HG03066 (cell line): ENCODE measurements around the gene KIRREL3.

Experiments used
- ATAC-seq: cut with Tn5 transposase; IDR thresholded peaks from one replicate; pipeline ENCODE4 v1.9.1; 2021; ENCODE audit warnings: low read depth; ENCODE audit not compliant: unreplicated experiment

The KIRREL3 gene

DNA sequence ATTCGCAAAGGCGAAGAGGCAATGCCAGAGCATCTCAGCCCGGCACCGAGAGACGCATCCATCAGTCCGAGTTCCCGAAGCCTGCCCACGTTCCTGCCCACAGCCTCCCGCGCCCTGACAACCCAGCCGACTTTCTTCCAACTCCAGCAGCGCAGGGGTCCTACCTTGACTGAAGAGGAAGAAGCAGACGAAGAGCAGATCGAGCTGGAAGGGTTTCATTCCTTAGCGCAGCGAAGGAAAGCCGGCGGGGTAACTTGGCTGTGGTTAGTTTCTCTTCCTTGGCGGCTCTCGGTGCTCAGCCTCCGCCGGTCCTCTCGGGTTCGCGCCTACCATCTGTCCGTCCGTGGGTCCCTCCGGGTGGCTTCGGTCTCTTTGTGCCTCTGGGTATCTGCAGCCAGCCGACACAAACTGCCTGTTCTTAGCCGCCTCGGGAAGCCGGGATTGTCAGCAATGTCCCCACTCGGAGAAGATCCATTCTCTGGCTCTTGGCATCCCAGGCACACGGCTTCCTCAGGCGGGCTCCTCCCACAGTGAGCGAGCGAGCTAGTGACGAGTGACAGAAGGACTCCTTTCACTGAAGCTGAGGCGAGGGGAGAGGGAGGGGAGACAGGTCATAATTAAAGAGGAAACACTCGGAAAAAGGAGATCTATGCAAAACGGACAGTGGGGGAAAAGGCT lies at the start of gene KIRREL3:
KIRREL3 (minus strand) TSS at position 480 of the 678 bp plus-strand sequence.
- no peak for ATAC-seq

DNA sequence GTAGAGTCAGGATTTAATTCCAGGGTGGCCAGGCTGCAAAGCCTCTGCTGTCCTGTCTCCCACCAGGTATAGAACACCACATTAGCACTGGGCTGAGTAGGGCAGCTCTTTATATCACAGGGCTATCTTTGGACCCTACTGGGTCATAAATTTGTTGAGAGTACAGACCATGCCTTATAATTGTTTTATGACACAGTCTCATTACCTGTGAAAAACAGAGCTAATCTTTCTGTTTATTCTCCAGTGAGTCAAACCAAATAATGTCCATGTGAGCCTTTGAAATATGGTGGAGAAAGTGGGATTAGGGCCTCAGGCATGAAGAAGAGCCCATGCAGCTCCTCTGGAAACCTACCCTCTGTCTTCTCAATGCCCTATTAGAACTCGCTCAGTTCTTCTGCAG lies 49.6 kb upstream of the KIRREL3 start:
- ATAC-seq, result no peak

DNA sequence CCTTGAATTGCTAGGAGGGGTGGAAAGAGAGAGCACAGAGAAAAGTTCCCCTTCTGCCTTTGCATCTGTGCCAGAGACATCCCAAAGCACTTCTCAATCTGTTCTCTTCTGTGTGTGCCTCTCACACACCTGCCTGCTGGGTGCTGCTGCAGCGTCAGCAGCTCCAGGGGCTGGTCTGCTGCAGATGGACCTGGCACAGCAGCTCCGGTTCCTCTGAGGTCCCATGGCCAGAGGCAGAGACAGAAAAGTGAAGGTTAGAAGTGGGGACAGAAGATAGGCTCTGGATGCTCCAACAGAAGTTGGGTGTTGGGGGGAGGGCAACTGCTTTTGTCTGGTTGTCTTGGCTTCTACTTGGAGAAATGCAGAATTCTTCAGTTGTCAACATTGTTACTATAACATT lies 48.9 kb upstream of the KIRREL3 start:
- ATAC-seq, result no peak

DNA sequence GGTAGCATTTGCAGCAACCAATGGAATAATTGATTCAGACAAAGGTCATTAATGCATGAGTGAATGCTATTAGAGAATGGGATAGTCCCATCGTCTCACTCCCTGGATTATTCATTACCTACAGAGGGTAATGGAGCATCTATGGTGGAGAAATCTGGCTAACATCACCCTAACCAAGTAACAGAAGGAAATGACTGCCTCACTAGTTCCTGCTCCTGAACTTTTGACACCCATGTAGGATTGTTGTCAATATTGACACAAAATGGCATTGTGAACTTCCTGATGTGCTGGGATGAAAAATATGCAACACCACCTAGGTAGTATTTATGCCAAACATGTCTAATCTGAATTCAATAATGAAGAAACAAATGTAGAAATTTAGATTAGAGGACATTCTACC lies 44.0 kb upstream of the KIRREL3 start:
- ATAC-seq, result no peak

DNA sequence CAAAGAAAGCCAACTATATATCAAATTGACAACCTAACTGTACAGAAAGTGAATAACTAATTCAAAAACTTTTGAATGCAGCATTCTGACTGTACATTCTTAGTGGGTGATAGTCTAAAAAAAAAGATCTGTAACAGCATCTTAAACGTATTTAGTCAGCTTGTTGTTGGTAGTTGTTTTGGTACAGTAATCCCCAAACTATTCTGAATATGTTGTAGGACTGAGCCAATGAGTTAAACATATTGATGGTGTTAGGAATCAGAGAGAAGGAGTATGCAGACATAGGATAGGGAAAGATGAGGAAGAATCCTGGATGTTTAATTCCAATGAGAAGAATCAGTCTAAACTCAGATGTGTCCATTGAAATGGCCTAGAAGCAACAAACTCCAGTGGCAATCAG lies 41.9 kb upstream of the KIRREL3 start:
- no peak for ATAC-seq

DNA sequence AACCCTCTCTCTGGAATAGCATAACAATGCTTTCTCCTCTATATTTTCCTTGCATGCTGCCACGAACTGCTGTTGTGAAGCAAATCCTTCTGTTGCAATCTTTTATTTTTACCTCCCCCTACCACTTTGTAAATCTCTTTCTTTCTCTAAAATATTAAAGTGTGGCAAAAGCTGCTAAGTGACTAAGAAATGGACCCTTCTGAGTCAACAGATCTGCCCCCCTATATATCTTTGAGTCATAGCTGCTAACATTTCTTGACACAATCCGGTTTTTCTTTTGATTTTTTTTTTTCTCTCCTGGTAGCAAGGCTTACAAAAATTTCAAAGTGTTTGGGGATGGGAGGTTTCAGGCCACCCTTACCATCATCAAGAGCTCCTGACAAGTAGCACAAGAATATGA lies 39.0 kb upstream of the KIRREL3 start:
- ATAC-seq, result no peak

DNA sequence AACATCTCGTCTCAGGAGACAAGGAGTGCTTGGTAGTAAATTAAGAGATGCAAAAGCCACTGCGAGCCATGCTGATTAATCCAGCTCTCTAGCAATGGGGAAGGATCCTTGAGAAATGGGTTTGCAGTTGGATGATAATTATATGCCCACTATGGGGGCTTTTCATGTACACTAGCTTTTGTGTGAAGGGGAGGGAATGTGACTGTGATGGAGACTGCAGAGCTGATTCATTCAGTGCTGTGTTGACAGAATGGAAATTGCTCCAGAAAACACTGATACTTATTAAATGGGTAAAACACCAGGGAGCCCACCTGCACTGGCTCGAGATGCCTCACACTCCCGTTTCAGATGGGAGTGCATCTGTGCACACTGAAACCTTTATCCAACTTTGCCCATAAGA lies 37.0 kb upstream of the KIRREL3 start:
- no peak for ATAC-seq

DNA sequence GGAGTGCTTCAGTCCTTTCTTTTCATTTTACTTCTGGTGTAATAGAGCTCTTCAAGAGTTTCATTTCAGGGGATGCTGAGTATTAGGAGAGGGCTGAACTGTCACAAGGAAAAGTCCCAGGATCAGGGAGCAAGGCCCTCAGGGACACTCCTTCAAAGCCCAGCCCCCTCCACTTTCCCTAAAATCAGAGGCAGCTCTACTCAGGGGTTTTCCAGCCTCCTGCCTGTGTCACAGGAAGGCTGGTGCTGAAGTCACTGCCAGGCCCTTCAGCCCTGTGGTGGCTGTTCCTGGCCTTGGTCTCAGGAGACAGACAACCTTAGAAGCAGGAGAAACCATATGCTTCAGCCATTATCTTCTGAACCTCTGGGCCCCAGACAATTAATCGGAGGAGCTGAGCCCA lies 36.4 kb upstream of the KIRREL3 start:
- ATAC-seq, result no peak

DNA sequence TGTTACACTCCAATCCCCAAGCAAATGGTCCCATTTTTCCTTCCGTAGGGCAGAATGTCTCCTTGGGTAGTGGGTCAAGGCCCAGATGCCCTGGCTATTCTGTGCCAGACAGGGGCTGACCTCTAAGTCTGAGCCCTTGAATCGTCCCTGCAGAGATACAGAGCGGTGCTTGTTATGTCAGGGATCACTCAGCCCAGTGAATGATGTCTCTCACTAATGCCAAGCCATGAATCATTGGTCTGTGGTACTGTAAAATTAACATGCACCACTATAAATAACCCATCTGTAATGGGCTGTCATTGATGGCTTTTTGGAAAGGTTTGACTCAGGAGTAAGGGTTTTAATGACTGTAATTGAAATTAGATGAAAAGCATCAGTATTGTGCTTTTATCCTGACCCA lies 35.3 kb upstream of the KIRREL3 start:
- ATAC-seq, result no peak

DNA sequence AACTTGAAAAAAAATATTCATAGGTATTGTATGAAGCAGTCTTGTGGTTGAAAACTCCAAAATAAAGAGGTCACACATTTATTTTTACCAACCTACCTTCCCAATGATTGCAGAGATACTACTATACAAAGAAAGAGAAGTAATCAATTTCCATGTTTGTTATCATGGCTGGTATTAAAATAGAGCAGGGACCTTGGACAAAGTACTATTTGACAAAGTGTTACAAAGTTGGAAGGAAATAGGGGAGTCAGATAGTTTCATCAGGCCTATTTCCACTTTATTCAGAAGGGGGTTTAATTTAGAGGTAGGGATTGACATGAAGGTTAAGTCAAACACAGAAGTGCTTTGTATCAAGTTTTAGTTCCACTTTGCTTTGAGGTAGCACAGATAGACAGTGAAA lies 34.4 kb upstream of the KIRREL3 start:
- ATAC-seq, result no peak

DNA sequence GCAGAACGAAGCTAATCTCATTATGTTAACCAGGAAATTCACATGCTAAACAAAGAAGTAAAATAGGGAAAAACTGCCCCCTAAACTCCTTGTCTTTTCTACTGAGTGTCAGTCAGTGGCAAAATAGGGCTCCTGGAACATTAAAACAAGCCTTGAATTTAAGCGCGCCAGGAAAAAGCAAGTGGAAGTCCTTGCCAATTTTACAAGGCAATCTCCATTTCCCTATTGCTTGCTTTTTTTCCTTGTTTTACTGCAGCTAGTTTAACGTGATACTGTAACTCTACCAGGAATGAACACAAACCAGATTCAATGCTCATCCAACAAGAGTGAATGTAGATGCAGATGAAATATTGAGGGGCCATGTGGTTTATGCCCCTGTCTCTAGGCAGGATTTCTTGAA lies 28.1 kb upstream of the KIRREL3 start:
- no peak for ATAC-seq

DNA sequence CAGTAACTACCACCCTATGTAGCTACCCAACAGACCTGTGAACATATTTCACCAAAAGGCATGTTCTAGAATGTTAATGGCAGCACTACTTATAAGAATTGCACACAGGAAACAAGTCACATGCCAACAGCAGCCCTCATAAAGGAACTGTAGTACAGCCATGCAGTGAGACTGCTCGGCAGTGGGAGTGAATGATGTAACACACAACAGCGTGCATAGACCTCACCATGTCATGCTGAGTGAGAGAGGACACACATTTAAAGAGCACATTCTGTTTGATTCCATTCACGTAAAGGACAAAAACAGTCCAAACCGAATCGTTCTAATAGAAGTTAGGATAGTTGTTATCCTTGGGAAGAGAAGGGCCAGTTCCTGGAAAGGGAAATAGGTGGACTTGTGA lies 27.2 kb upstream of the KIRREL3 start:
- no peak for ATAC-seq

DNA sequence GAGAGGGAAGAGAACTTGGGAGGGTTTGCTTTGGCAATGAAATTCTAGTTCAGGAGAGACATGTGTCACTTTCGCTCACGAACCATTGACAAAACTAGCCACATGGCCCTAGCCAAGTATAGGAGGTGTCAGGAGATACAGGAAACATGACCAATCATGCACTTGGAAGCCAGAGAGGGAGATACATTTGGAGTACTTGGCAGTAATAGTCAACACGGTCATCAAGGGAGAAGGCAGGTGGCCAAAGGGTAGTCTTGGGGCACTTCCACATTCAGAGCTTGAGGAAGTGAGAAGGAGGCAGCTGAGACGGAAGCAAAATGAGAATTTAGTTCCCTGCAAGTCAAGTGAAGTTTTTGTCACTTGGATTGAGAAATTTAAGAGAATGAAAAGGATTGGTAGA lies 26.4 kb upstream of the KIRREL3 start:
- no peak for ATAC-seq

DNA sequence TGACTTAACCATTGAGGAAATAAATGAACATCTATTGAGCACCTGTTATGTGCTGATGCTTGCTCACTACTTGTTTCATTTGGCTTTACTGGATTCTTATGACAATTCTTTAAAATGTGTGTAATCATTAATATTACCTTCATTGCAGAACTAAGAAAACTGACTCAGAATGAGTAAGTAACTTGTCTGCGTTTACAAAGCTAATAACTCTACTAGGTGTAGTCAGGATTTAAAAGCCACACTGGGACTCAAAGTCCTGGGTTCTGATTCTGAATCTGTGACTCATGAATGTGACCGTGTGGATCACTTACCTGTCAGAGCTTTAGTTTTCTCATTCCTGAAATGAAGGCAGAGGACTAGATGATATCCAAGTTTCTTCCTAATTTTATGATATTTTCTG lies 23.4 kb upstream of the KIRREL3 start:
- ATAC-seq, result no peak

DNA sequence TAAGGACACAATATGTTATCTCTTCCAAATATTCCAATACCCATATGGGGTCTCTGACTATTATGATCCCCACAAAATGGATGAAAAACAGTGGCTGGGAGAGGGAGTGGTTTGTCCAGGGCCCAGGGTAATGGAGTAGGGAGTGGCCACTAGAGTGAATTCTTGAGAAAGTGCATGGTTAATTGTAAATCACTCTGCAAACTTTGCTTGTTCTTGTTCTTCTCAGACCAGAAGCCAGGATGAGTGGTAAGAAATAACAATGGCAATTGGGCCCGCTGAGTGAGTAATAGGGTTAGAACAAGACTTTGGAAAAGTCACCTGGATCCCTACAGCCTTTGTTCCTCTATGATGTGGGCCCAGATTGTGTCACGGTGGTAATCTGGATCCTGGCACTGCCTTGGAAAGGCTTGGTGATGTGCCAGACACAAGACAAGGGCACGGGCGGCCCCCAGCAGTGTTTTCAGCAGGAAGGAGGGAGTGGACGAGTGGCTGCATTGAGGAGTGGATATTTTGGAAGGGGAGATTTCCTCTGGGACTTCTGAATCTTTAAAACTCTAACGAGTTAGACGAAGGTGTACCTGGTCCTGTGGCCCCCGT lies 18.2 kb upstream of the KIRREL3 start:
- no peak for ATAC-seq

DNA sequence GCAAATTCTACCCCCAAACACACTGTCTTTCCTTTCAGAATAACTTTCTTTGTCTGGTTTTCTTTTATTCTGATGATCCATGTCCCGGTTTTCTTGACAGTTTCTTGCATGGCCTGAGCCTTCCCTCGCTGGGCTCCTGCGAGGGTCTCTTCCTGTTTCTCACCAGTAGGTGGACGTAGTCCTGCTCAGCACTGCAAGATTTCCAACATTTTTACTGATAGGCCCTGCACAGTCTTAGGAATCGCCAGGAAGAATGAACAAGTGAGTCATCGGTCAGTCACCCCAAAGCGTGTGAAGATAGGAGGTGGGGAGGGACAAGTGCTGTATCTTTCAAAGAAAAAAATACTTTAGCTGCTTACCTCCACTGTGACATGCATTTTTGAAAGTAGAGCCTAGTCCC lies 16.9 kb upstream of the KIRREL3 start:
- no peak for ATAC-seq

DNA sequence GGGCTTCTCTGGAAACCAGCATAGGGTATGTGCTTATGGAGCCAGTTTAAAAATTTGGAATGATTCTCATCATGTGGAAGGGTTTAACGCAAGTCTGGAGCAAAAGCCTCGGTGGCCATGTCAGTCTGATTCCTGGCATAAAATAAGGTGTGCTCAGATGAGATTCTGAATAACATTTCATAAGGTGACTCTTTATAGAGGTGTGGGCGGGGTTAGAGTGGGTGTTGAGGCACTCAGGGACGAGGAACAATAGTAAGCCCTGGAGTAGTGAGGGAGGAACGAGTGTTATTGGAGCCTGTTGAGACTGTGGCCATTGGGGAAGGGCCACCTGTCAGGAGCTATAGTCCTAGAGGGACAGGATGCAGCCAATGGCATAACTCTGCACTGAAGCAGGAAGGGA lies 13.0 kb upstream of the KIRREL3 start:
- ATAC-seq, result no peak

DNA sequence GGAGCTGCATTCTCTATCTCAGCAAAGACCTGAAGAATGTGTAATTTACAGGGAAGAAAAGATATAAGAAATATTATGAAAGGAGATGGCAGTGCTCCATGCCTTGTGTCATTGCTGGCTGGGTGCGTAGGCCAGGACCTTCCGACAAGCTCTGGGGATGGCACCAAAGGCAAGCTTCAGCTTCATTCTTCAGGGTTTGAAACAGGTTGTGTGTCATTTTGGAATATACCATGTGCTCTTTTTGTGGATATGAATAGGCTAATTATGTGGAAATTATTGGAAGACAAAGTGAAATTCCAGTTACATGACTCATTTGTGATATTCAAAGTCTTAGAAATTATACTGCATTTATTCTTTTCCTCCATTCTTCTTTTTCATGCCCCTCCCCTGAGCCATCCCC lies 5.7 kb upstream of the KIRREL3 start:
- ATAC-seq, result no peak

DNA sequence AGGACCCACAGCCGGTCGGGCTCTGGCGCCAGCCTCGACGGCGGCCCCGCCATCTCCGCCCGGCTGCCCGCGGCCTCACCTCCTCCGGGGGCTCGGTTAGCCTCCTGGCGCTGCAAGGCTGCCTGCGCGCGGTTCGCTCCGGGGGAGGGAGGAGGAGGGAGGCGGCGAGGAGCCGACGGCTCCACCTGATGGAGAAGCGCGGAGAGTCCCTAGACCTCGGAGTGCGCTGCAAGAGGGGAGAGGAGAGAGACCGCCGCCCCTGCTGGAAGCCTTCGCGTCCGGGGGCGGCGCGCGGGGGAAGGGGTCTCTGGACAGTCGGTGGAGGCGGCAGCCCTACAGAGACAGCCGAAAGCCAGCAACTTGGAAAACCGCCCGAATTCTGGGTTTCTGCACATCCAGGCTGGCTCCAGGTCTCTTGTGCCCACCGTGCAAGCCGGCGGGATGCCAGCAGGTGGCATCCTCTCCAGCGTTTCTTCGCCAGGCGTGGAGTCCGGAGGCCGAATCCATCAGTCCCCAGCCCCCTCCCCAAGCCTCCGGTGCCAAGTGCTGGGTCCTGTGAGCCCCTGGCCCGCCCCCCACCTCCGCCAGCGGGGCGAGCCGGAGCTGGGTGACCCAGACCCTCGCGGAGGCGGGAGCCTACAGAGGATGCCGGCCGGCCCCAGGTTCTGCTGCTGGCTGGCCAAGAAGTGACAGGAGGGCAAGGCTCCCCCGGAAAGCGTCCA lies 2.9 kb upstream of the KIRREL3 start:
- ATAC-seq, result no peak

DNA sequence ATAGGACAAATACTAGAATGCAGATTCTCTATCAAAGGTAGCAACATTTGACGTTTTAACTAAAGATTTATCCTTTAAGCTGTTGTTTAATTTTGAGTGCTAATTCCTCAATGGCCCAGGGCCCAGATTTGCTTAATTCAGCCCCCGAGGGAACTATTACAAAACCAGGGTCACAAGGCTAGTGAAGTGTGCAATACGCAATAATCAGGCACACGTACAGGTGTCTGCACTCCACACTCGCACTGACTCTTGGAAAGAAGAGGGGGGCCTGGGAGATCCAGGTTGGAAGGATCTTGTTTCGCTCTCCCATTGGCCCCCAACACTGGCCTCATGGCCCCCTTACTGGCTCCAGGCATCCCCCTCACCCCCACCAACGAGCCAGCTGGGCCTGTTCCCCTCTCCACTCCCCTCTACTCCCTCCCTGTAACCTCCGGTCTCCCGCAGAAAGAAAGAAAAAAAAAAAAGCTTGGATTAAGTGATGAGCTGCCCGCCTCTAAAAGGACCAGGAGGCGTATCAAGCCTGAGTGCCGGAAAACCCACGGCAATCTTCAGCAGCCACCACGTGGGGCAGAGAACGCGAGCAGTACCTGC lies 2.2 kb upstream of the KIRREL3 start:
- ATAC-seq, result no peak

DNA sequence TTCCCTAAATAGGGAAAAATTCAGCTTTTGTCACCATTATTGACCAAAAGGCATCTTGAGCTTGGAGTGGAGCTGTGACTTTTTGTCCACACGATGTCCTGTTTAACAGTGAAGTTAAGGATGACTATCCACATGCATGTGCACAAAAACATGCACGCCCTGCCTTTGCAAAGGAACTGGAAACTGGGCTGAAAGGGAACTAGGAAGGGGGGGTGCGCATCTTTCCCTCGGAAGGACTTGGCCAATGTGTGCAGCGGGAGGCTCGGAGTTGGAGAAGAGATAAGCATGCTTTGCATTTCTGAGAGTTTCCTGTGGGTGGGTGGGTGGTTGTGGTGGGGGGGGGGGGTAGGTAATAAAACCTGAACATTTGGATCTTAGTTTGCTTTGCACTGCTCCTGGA lies 411 bp upstream of the KIRREL3 start:
- ATAC-seq, result no peak

DNA sequence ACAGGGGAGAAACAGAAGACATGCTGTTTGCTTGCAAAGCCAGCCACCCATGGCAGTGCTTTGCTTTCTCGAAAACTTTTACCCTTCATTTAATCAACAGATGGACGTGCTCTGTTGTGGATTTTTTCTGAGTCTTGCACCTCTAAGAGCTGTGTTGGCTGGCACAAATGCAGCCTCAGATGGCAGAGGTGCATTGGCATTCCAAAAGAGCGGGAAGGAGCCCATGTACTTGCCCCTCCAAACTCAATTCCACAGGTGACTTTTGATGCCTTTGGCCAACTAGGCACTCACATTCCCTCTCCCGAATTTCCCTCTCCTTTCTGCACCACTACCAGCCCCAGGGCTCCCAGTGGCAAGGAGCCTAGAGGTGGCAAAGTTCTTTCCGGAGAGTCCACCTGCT lies 1.2 kb downstream of the KIRREL3 start:
- ATAC-seq, result no peak
